ENCODE measurements around the gene CRB2. TPM values are rescaled to one million over a fixed set of nuclear protein-coding genes. Genes with fewer than 3 reads are reported as not detected.

The CRB2 gene
- total RNA-seq, 1 donor from 2014 or later, result not detected

DNA sequence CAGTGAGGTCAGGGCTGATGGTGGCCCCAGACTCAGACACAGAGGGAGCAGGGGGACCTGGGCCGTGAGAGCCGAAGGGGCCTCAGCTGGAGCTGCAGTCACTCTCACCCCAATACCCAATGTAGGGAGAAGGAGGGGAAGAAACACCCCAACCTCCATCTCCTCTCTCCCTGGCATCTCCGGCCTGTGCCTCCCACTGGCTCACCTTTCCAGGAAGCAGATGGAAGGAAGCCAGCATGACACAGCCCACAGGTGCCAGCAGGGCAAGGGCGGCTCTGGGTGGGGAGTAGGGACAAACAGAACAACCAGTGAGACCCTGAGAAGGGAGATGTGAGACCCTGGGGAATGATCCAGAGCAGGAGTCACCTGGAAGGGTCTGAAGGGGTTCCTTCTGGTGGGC lies 3.0 kb upstream of the CRB2 start:
- H3K4me1 ChIP-seq, result peaks cover 4% of the 10 kb centered on the region
- no peak overlapping the region for H3K27ac ChIP-seq
- TF ChIP-seq, protein P1, sequence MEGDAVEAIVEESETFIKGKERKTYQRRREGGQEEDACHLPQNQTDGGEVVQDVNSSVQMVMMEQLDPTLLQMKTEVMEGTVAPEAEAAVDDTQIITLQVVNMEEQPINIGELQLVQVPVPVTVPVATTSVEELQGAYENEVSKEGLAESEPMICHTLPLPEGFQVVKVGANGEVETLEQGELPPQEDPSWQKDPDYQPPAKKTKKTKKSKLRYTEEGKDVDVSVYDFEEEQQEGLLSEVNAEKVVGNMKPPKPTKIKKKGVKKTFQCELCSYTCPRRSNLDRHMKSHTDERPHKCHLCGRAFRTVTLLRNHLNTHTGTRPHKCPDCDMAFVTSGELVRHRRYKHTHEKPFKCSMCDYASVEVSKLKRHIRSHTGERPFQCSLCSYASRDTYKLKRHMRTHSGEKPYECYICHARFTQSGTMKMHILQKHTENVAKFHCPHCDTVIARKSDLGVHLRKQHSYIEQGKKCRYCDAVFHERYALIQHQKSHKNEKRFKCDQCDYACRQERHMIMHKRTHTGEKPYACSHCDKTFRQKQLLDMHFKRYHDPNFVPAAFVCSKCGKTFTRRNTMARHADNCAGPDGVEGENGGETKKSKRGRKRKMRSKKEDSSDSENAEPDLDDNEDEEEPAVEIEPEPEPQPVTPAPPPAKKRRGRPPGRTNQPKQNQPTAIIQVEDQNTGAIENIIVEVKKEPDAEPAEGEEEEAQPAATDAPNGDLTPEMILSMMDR (IDR thresholded peaks at IDR 0.05), result no peak
- no peak for DNase-seq (ENCODE audit: extremely low spot score in 2 of 2)
- no peaks in the 10 kb centered on the region for H3K36me3 ChIP-seq
- no peak overlapping the region for H3K4me3 ChIP-seq
- H3K27me3 ChIP-seq, result no peaks in the 10 kb centered on the region
- intact Hi-C loops (cut with DNase I), result no loop called here
- H3K9me3 ChIP-seq, result no peaks in the 10 kb centered on the region

DNA sequence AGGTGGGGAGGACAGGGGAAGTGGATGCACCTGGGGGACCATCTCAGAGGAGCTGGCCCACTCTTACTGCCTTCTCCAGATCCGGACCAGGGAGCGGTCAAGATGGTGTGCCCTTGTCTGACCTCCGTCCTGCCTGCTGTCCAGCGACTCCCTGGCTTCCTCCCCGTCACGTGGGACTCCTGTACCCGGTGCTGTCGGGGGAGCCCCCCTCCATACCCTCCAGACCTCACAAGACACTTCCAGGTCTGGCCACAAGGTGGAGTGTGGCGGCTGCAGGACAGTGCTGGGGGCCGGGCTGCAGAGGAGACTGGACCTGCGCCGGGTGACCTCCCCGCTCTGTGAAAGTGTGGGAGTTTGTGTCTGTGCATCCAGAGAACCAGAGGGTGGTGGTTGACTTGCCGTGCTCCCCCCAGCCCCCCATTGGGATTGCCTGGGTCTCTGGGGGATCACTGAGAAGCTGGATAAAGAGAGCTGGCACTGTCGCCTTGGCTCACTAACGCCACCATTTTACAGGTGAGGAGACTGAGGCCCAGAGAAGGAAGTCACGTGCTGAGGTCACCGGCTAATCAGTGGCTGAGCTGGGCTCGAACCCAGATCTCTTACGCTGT lies 1.9 kb upstream of the CRB2 start:
- TF ChIP-seq POLR2AphosphoS5 (IDR thresholded peaks at IDR 0.05; ENCODE audit: insufficient read depth in 1 of 2, low read depth in 1 of 2), result no peak
- TF ChIP-seq, protein P1 (IDR thresholded peaks at IDR 0.05), result peak in 2 of 3 experiments; percentile 46 to 54
- no peak for TF ChIP-seq POLR2A (IDR thresholded peaks at IDR 0.05)
- no peaks in the 10 kb centered on the region for H3K9me3 ChIP-seq
- DNase-seq (ENCODE audit: extremely low spot score in 2 of 2), result no peak
- no peak overlapping the region for H3K27ac ChIP-seq
- no peaks in the 10 kb centered on the region for H3K27me3 ChIP-seq
- intact Hi-C loops (cut with DNase I), result no loop called here
- no peaks in the 10 kb centered on the region for H3K36me3 ChIP-seq
- no peaks in the 10 kb centered on the region for H3K4me1 ChIP-seq
- H3K4me3 ChIP-seq, result no peak overlapping the region

GRCh38 chr9:123354806-123355508 lies 1.0 kb upstream of the CRB2 start:
- intact Hi-C loops (cut with DNase I), result no loop called here
- no peak for TF ChIP-seq POLR2A (IDR thresholded peaks at IDR 0.05)
- TF ChIP-seq, protein P1 (IDR thresholded peaks at IDR 0.05), result no peak
- TF ChIP-seq POLR2AphosphoS5 (IDR thresholded peaks at IDR 0.05; ENCODE audit: insufficient read depth in 1 of 2, low read depth in 1 of 2), result no peak
- no peak overlapping the region for H3K4me3 ChIP-seq
- no peaks in the 10 kb centered on the region for H3K9me3 ChIP-seq
- no peaks in the 10 kb centered on the region for H3K36me3 ChIP-seq
- H3K27me3 ChIP-seq, result no peaks in the 10 kb centered on the region
- no peak overlapping the region for H3K27ac ChIP-seq
- DNase-seq (ENCODE audit: extremely low spot score in 2 of 2), result no peak
- no peaks in the 10 kb centered on the region for H3K4me1 ChIP-seq

DNA sequence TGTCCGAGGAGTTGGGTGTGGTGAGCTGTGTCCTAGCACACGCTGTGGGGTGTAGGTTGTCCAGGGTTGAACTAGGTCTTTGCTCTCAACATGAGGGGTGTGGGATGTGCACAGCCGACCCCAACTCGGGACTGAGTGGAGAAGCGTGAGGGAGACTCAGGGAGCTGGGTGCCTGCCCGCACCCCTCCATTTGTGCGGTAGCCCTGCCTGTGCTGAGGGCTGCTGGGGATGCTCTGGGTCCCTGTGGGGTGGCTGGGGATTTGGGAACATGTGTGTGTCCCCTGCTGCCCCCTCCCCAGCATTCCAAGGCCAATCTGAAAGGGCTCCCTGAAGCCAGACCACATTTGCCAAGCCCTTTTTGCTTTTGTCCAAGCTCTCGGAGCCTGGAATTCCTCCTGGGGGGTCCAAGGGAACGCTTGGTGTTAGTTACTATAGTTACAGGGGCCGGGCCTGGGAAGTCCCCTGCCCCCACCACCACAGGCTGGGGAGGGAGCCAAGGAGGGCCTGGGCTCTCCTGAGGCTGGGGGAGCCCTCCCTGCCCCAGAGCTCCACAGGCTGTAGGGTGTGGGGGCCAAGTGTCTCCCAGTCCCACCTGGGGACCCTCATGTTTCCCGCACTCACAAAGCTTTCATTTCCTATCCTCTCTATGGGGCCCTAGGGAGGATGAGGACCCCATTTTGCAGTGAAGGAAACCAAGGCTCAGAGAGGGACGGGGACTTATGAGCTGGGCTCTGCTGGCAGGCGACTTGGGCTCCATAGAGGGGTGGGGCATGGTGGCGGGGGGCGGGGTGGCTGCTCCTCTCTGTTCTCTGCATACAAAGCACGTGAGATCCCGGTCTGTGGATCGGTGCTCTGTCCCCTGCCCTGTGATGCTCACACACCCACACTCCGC lies 1.1 kb downstream of the CRB2 start:
- Histone ChIP-seq H3K27ac (no peak overlapping the region), H3K9me3 (no peaks in the 10 kb centered on the region), H3K27me3 (no peaks in the 10 kb centered on the region), H3K36me3 (no peaks in the 10 kb centered on the region), H3K4me3 (no peak overlapping the region), H3K4me1 (no peaks in the 10 kb centered on the region)
- intact Hi-C loops (cut with DNase I), result no loop called here
- DNase-seq (ENCODE audit: extremely low spot score in 2 of 2), result no peak
- TF ChIP-seq, protein P1 (IDR thresholded peaks at IDR 0.05), result no peak
- TF ChIP-seq POLR2A (IDR thresholded peaks at IDR 0.05), result no peak
- TF ChIP-seq POLR2AphosphoS5 (IDR thresholded peaks at IDR 0.05; ENCODE audit: insufficient read depth in 1 of 2, low read depth in 1 of 2), result no peak
